HG02852 (cell line): ENCODE data around the gene NPAS3.

Source experiments
- ATAC-seq: cut with Tn5 transposase; IDR thresholded peaks from one replicate; pipeline ENCODE4 v1.9.1; 2021; ENCODE audit warnings: mild to moderate bottlenecking, moderate library complexity; ENCODE audit not compliant: unreplicated experiment

NPAS3 gene

GRCh38 chr14:32938719-32939253, at the start of gene NPAS3:
TSS of gene NPAS3 (plus strand) at chr14:32938879.
- ATAC-seq = peak; percentile 30

DNA sequence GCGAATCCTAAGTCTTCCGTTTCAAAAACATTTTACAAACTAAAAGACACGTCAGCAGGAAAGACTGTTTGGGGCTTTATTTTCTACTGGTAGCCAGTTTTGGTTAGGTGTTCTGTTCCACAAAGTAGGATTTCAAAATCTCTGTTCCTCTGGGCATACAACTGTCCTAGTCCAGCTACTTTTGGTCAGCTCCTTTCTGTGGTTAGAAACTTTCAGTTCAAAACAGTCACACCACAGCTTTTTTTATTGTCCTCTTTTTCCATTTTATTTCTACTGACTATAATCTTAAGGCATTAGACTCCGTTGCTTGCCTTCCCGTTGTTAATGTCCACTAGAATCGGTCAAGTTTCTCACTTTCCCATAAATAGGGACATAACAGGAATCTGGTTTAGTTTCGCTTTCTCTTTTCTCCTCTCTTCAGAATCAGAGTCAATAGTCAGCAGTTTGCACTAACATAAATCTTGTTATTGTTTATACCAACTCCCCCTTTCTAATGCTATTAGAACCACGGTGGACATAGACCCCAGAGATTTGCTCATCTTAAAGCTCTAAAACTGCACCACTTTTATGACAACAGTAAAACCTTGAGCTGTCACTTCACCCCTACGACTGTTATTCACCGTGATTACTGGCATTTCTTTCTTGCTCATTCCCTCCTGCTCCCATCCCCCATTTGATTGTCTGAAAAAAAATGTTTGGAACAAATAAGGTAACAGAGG, 41.5 kb upstream of the NPAS3 start:
- ATAC-seq = no peak

- ATAC-seq = no peak
Measured at GRCh38 chr14:32897698-32898064, 41.0 kb upstream of the NPAS3 start.

DNA sequence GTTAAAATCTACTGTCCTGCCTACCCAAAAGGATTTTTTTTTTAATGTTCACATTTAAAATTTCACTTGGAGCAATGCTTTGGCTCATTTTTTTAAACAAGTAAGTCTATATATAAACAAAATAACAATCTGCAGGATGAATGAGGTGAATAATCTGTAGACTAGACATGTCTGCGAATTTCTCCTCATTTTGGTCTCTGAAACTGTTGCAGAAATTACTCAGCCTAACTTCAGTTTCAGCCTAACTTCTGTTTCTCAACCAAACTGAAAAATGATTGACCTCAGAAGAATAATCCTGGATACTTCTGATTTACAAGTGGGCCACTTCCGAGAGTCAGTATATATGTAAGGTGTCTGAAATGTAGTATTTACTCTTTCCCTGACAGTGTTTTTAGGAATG, 39.8 kb upstream of the NPAS3 start:
- no peak for ATAC-seq

DNA sequence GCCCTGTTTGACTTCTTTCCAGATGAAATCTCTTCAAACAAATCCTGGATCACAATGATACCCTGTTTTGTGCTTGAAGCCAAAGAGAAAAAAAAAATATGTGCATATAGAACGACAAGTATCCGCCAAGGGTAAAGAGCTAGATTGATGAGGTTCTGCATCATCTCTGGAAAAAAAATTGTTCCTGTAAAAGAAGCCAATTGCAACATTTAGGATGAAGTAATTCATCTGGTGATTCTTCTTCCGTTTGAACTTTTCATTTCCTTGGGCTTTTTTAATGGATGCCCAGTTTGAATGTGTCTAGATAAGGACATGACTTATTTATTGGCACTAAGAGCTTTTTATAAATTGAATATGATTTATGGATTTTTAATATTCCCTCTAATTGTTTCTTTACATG, 38.1 kb upstream of the NPAS3 start:
- ATAC-seq = no peak

GRCh38 chr14:32905013-32905412, 33.7 kb upstream of the NPAS3 start:
- no peak for ATAC-seq

GRCh38 chr14:32906672-32907071, 32.0 kb upstream of the NPAS3 start:
- no peak for ATAC-seq

DNA sequence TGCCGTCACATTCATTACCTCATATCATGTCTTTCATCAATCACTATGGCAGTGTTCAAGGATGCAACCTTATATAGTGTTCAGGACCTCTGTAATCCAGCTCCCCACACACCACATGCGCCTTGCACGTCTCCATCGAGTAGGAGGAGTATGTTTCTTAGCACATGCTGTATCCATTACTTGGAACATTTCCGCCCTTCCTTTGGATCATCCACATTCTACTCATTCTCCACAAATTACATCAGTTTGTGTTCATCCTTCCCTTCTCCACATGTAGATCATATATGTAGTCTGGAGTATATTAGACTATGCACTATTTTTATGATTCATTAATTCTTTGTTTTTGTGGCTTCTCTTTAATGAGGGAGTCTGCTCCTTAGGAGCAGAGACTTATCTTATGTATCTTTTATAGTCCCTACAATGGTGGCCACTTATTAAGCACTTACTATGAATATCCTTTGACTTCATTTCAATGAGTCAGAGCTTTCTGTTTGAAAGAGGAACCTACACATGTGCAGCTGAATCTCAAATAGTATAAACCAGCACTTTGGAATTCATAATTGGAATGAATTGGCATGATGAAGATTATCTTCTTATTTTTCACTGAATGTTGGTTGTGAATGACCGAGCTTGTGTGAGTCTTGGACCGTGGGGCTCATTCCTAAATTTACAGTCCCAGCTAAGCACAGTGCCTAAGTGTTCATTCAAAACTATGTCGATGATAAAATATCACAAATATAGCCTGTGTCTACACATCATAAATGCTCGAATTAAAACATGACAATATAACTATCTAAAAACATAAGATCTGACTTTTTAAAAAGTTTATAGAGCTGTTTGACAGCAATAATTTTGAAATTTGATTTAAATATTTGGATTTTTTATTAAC, 30.2 kb upstream of the NPAS3 start:
- ATAC-seq = no peak

GRCh38 chr14:32913725-32914124, 25.0 kb upstream of the NPAS3 start:
- no peak for ATAC-seq

DNA sequence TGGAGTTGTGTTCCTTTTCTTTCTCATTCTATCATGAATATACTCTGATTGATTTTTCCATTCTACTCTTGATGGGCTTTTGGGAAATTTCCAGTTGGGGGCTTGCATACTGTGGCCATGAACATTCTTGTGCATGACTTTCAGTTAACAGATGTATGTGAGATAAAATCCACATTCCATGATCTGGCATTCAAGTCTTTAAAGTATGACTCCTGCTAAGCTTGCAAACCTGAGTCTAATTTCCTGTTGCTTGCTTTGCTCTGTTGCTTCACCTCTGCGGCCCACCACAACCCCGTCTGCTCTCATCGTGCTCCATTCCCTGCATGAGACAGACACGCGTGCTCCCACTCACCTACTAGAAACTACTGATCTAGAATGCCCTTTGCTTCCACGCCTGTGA, 24.3 kb upstream of the NPAS3 start:
- ATAC-seq = no peak

GRCh38 chr14:32920696-32921276, 17.9 kb upstream of the NPAS3 start:
- no peak for ATAC-seq

GRCh38 chr14:32925439-32925838, 13.2 kb upstream of the NPAS3 start:
- no peak for ATAC-seq

GRCh38 chr14:32932302-32932913, 6.3 kb upstream of the NPAS3 start:
- ATAC-seq = no peak

GRCh38 chr14:32932914-32933628, 5.6 kb upstream of the NPAS3 start:
- ATAC-seq = no peak

DNA sequence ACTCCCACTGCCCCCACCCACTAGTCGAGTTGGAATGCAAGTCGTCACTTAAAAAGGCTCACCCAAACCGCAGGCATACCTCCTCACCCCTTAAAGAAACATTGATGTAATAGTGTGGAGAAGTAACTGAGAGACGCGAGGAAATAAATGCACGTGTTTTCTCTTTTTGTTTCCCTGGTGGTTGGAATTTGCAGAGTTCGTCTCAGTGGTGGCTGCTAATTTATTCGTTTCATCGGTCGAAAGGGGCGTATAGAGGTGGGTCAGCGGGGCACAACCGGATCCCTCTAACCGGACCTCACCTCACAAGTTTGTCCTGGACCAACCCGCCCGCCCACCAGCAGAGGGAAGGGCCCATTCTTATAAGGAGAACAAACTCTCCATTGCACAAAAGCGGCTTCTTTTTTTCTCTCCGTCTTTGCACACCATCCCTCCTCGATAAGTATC, 5.0 kb upstream of the NPAS3 start:
- ATAC-seq = no peak

DNA sequence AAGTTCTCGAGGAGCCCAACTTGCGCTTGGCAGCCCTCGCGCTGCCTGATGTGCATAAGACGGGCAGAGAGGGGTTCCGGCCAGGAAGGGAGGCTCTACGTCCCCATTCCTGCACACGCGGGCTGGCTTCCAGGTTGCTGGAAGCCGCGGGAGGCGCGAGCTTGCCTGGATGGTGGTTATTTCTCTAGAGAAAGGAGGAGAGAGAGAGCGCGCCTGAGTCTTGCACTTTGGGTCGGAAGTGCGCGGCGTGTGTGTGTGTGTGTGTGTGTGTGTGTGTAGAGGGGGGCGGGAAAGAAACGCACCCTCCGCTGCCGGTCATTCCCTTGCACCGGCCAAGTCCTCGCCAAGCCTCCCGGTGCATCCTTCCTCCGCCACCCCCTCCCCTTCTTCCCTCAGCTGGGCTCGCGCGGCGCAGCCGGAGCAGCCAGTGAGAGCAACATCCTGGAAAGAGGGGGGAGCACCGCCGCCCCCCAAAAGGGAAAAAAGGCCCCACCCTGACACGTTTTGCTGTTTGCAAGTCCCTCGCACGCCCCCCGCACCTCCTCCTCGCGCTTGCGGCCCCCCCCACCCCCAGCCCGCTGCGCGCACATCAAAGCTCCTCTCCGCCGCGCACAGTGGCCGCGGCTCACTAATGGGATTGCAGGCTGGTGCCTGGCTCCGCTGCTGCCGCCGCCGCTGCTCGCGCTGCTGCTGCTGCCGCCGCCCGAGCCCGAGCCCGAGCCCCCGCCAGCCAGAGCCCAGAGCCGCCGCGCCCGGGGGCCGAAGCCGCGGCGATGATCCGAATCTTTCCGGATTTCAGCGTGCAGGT, 4.4 kb upstream of the NPAS3 start:
- no peak for ATAC-seq

DNA sequence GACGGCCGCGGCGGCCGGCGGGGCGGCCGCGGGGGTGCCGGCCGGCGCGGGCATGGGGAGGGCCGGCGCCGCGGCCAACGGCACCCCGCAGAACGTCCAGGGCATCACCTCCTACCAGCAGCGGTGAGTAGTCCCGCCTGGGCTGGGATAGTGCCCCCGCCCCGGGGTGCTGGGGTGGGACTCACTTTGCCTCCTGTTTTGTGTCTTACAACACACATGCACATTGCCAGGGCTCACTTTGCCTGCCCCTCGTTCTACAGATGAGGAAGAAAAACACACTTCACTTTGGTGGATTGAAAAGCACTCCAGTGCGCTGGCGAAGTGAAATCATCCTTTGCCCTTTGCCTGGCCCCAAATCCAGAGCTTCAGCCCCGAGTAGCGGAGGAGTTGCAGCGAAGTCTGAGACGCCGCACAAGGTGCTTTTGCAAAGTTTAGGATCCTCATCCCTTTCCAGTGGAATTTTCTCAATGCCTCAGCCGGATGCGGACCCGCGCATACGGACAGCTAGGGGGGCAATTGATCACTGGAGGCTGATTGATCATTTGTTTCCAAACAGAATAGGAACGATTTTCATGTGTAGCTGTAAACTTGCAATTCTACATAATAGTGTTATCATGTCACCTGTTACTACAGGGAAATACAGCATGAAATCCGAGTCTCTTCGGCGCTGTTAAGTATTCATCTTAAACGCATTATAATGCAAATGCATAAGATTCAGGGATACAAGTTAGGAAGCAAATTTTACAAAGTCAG, 3.6 kb upstream of the NPAS3 start:
- ATAC-seq = no peak

- peak; percentile 30 for ATAC-seq
Measured at GRCh38 chr14:32939254-32940065, 781 bp downstream of the NPAS3 start.
